HuH-7 (cell line): Measurements from ENCODE around the gene RPH3AL.

Experiments used
- DNase-seq: peaks from one replicate; pipeline ENCODE4 v3.0.0; 2011; ENCODE audit warnings: low spot score

Gene RPH3AL

GRCh38 chr17:353213-353837 is 718 bp upstream of the RPH3AL start:
- no peak for DNase-seq

DNA sequence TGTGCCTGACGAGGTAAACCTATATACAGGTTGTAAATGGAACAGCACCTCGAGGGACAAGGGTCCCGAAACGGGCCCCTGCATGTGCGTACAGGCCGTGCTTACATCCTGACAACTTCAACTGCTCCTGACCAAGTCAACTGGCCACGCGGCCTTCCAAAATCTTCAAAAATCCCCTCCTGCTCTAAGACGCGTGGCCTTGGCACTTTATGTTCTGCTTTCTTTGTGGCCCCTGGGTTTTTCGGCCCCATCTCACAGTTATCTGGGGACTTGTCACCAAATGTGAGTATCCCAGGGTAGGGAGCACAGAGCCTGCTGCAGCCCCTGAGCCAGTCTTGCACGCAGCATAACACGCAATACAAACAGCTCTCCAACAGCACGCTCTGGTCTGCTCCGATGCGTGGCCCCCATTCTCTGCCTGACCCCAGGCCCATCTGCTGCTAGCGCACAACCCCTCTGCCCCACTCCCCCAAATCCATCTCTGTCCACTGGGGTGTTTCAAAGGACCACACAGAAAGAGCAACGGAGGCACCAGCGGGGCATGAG is 659 bp downstream of the RPH3AL start:
- DNase-seq = no peak

- DNase-seq = no peak
These were observed 1.2 kb downstream of the RPH3AL start for GRCh38 chr17:351449-351738.

- peak; percentile 52 for DNase-seq
These were observed 1.7 kb downstream of the RPH3AL start for GRCh38 chr17:350706-351448.

GRCh38 chr17:349666-350065 is 2.9 kb downstream of the RPH3AL start:
- DNase-seq = no peak

DNA sequence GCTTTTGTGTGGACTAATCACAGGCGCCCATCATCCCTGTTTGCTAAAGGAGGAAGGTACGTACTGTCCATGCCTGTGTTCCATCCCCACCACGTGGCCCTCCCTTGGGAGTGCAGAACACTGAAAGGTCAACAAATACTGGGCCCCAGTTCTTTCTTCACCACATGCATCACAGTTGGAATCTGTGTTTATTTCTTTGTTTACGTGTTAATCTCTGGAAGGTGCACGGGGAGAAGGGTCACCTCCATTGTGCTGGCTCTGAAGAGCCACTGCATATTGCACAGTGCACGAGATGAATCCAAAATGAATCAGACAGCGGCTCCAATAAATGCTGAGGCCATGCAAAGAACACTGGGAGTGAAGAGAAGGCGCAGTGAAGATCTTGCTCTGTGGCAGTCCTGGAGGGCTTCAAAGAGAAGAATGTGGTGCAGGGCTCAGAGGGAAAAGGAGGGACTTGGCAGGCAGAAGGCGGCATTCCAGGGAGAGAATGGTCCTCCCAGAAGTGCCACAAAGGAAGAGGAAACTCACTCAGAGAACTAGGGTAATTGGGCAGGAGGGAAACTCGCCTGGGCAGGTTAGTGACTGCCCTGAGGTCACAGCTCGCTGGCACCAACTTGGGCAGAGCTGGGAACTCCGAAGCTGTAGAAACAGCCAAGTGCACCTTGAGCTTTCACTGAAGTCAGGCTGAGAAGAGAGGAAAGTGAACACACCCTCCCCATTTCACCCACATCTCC is 3.7 kb downstream of the RPH3AL start:
- peak; percentile 66 for DNase-seq

DNA sequence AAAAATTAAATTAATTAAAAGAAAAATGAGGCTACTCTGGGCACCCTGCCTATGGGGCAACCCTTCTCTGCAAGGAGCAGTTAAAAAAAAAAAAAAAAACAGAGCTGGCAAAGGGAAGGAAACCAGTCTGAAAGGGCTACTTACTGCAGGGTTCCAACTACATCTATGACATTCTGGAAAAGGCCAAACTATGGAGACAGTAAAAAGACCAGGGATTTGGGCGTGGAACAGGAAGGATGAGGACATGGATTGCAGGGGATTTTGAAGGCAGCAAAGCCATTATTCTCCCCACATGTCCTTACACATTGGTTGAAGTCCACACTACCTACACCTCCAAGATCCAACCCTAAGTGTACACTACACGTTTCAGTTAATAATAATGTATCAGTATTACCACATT is 4.6 kb downstream of the RPH3AL start:
- no peak for DNase-seq

DNA sequence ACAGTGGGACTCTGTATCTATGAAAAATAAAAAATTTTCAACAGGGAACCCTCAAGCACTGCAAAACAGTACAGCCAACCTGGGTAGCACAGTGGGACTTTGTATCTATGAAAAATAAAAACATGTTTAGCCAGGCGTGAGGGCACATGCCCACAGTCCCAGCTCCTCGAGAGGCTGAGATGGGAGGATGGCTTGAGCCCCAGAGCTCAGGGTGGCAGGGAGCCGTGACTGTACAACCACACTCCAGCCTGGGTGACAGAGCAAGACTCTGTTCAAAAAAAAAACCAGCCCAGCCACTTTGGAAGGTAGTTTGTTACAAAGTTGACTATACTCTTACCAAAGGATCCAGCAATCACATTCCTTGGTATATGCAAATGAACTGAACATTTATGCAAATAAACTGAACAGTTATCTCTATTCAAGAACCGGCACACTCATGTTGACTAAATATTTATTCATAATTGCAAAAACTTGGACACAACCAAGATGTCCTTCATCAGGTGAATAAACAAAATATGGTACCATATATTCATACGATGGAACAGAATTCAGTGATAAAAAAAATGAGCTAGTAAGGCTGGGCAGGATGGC is 5.2 kb downstream of the RPH3AL start:
- no peak for DNase-seq

DNA sequence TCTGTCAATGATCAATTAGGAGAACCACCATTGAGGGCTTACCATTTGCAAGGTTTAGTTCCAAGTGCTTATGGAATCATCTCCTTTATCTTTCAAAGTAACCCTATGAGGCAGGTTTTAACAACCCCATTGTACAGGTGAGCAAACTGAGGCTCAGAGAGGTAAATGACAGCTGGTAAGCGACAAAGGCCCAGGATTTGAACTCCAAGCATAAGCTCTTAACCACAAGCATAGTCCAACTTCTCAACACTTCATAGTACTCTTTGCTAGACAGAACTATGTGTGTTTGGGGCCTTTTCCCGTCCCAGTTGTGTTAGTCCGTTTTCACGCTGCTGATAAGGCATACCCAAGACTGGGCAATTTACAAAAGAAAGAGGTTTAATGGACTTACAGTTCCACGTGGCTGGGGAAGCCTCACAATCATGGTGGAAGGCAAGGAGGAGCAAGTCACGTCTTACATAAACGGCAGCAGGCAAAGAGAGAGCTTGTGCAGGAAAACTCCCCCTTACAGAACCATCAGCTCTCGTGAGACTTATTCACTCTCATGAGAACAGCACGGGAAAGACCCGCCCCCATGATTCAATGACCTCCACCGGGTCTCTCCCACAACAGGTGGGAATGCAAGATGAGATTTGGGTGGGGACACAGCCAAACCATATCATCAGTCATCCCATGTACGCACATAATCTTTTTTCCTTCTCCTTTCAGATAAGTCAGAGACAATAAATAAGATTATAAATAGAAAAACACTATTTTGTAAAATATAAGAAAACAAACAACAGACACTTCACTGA is 6.4 kb downstream of the RPH3AL start:
- DNase-seq = no peak

DNA sequence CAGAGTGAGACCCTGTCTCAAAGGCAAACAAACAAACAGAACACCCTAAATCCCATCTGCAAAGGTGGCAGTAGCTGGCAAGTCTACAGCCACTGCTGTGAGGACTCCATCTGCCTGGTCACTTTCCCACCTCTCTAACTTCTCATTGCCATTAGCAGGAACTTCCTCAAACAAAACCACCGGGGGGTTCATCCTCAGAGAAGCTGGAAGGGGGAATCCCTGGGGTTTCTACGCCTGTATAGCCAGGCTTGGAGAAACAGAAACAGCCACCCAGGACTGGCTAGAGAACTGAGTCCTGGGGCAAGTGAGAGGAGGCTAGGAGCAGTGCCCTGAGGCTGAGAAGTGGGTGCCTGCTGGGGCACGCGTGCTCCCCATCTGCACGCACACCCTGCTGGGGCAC is 7.3 kb downstream of the RPH3AL start:
- DNase-seq = no peak

- DNase-seq = no peak
These were observed 8.5 kb downstream of the RPH3AL start for GRCh38 chr17:343875-344752.

DNA sequence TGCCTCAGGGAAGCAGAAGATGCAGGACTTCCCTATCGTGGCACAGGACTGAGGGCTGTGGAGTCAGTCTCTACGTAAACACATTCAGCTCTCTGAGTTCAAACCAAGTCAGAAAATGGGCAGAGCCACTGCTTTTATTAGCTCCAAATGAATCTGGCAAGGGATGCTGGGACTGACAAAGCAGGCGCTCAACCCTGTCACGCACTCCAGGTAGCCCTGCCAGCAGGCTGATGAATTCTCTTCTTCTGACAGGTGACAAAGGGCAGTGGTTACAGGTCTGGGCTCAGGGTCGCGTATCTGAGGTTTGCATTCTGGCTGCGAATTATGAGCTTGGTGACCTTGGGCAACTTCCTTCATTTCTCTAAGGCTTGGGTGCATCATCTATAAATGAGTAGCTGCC is 9.4 kb downstream of the RPH3AL start:
- no peak for DNase-seq

GRCh38 chr17:340074-340473 is 12.5 kb downstream of the RPH3AL start:
- DNase-seq = no peak

DNA sequence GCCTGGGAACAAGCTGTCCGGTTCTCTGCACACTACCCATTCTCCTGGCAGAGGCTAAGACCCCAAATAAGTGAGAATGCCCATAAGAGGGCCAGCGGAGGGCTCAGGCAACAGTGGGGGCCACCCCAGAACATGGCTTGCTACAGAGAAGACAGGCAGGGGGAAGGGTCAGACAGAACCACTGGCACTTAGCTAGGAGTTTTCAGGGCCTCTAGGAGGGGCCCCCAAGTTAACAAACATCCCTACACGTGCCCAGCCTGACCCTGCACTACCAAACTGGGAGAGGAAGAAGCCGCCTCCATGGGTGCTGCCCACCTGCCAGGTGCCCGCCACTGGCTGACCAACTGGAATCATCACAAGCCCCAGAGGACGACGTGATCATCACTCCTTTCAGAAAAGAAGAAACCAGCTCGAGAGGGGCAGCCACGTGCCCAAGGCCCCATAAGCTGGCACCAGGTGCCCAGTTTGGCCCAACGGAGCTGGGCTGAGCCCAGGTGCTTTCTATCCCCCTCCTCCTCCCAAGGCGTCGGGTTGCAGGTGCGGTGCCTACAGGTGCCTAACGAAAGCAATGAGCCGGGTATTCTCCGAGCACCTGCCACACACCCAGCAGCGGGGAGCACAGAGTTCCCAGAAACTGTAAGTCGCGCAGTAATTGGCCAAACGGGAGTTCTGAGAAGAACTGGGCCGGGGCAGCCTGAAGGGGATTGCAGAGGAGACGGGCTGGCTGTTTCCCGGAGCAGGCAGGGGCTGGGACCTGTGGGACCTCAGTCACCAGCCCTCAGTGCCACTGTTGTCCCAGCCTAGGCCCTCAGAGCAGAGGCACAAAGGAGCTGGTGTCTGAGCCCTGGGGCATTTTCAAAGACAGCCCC is 13.2 kb downstream of the RPH3AL start:
- DNase-seq = no peak

DNA sequence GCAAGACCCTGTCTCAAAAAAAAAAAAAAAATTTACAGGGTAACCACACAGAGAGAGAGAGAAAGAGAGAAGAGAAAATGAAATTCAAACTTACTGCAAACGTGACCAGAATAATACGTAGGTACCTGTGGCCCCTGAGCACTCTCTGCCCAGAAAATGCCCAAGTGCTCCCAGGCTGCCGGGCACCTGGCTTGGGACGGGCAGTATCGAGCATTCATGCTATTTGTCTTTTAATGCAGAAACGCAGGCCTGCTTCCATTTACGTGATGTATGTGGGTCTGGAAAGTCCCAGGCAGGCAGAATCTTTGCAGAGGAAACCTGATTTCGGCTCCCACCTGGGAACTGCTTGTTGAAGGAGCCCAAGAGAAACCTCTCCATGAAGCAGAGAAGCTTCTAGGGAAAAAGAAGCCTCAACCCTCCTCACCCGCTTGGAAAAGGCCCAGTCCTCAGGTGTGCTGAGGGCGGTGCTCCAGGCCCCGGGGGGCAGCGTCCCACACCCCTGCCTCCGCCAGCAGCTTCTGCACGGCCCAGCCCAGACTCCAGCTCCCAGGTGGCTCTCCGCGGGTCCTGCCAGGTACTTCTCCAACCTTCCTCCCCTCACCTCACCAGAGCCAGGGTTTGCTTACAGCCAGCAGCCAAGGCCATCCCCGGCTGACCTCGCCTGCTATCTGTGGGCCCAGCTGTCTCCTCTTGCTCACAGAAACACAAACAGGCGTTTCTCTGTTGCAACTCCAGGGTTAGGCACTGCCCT is 14.0 kb downstream of the RPH3AL start:
- DNase-seq = peak; percentile 73

DNA sequence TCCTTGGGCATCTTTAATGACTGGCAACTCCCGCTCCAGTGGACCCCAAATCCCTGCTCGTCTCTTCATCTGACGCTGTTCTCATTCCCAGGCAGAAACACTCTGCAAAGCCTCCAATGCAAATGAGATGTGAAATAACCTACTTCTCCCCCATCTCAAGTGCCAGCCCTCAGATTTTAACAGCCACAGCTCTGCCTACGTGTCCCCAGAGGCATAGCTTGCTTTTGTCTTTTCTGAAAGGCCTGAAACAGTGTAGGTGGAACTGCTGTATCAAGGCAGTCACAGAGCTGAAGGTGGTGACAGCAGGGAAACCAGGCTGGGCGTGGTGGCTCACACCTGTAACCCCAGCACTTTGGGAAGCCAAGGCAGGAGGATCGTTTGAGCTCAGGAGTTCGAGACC is 14.7 kb downstream of the RPH3AL start:
- DNase-seq = no peak

DNA sequence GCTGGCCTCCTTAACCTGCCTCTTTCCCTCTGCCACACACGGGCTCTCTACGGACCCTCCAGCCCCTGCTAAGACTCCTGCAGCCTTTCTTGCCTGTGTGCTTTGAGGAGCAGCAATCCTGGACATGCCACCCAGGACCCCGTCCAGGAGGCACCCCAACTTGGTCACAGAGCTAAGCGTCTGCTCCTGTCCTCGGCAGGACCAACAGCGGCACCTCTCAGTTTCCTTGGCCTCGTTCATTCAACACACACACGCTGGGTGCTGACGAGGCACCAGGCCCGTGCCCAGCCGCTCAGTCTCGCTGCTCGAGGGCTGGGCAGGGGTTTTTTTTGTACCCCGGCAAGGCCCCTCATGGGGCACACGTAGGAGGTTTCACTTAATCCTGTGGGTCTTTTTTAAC is 15.2 kb downstream of the RPH3AL start:
- DNase-seq = no peak

DNA sequence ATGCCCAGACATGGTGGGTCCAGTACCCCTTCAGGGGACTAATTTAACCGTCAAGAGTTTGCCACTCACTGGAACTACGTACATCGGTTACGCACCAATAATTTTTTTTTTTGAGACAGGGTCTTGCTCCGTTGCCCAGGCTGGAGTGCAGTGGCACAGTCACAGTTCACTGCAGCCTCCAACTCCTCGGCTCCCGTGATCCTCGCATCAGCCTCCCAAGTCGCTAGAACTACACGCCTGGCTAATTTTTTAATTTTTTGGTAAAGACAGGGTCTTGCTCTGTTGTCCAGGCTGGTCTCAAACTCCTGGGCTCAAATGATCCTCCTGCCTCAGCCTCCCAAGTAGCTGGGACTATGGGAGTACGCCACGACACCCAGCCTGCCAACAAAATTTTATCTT is 15.6 kb downstream of the RPH3AL start:
- DNase-seq = no peak
